HG02973 (cell line): ENCODE results near the gene FBXL17.

Source experiments
- ATAC-seq: cut with Tn5 transposase; IDR thresholded peaks from one replicate; pipeline ENCODE4 v1.9.1; 2021; ENCODE audit warnings: moderate library complexity; ENCODE audit not compliant: unreplicated experiment

Gene FBXL17

GRCh38 chr5:108255468-108255867 lies 126.4 kb downstream of the FBXL17 start:
- ATAC-seq = no peak

GRCh38 chr5:108251350-108251749 lies 130.5 kb downstream of the FBXL17 start:
- no peak for ATAC-seq

GRCh38 chr5:108249785-108250426 lies 132.0 kb downstream of the FBXL17 start:
- no peak for ATAC-seq

GRCh38 chr5:108249095-108249784 lies 132.7 kb downstream of the FBXL17 start:
- ATAC-seq = no peak

- ATAC-seq = no peak
These were observed 142.7 kb downstream of the FBXL17 start for GRCh38 chr5:108238936-108239887.

GRCh38 chr5:108238461-108238860 lies 143.4 kb downstream of the FBXL17 start:
- no peak for ATAC-seq

- ATAC-seq = no peak
These were observed 148.2 kb downstream of the FBXL17 start for GRCh38 chr5:108233617-108234155.

- ATAC-seq = no peak
These were observed 149.1 kb downstream of the FBXL17 start for GRCh38 chr5:108232805-108233204.

- no peak for ATAC-seq
These were observed 159.9 kb downstream of the FBXL17 start for GRCh38 chr5:108222011-108222410.

GRCh38 chr5:108220834-108221233 lies 161.1 kb downstream of the FBXL17 start:
- no peak for ATAC-seq

- no peak for ATAC-seq
These were observed 165.0 kb downstream of the FBXL17 start for GRCh38 chr5:108216890-108217289.

- no peak for ATAC-seq
These were observed 167.0 kb downstream of the FBXL17 start for GRCh38 chr5:108214857-108215256.

- no peak for ATAC-seq
These were observed 169.0 kb downstream of the FBXL17 start for GRCh38 chr5:108212775-108213346.

GRCh38 chr5:108206707-108207106 lies 175.2 kb downstream of the FBXL17 start:
- peak; percentile 86 for ATAC-seq

- no peak for ATAC-seq
These were observed 180.2 kb downstream of the FBXL17 start for GRCh38 chr5:108201721-108202120.

- no peak for ATAC-seq
These were observed 185.6 kb downstream of the FBXL17 start for GRCh38 chr5:108196276-108196675.

- no peak for ATAC-seq
These were observed 188.7 kb downstream of the FBXL17 start for GRCh38 chr5:108193021-108193795.

GRCh38 chr5:108184940-108185339 lies 197.0 kb downstream of the FBXL17 start:
- no peak for ATAC-seq

- ATAC-seq = no peak
These were observed 199.9 kb downstream of the FBXL17 start for GRCh38 chr5:108181975-108182374.

GRCh38 chr5:108174286-108174685 lies 207.6 kb downstream of the FBXL17 start:
- ATAC-seq = no peak
